H1 (cell line): ENCODE measurements around the gene IRAK3. TPM values are rescaled to one million over a fixed set of nuclear protein-coding genes. Genes with fewer than 3 reads are reported as not detected.

Experiments
- CTCF ChIA-PET: fragments of 300-600 bp; sonication (Branson Sonifier 250); formaldehyde crosslinking; loops from one replicate; lab custom pipeline; 2021; ENCODE audit not compliant: partially characterized antibody; lab: Charles Lee
- POLR2A ChIA-PET: fragments of 300-600 bp; sonication (Branson Sonifier 250); formaldehyde crosslinking; loops from one replicate; lab custom pipeline; 2021; ENCODE audit warnings: inconsistent platforms; ENCODE audit not compliant: partially characterized antibody; lab: Charles Lee
- DNase-seq, 2 experiments: peaks; one replicate each; pipeline versions ENCODE4 v3.0.0 to v3.0.0-alpha.2; 2010 to 2022; ENCODE audit warnings: low spot score in 2 of 2, low read depth in 1 of 2, mixed read lengths in 1 of 2
- FAIRE-seq: peaks from 2 replicates; lab custom pipeline; 2011; peaks lifted over from hg19 to GRCh38; lab: Jason Lieb, UNC
- H2AFZ ChIP-seq: 2 replicates; pipeline ENCODE4 v1.8.1; 2012; ENCODE audit warnings: low read length, inconsistent platforms
- H2AK5ac ChIP-seq: 2 replicates; pipeline ENCODE4 v1.6.1; 2013; ENCODE audit warnings: low read depth, low read length
- H2BK120ac ChIP-seq: replicated peaks from 2 replicates; pipeline ENCODE3; 2013; ENCODE audit warnings: low read depth, low read length, inconsistent platforms
- H2BK12ac ChIP-seq: 2 replicates; pipeline ENCODE4 v1.6.1; 2013; ENCODE audit warnings: low read depth, low read length
- H2BK15ac ChIP-seq: 2 replicates; pipeline ENCODE4 v1.6.1; 2013; ENCODE audit warnings: low read length
- H2BK20ac ChIP-seq: 2 replicates; pipeline ENCODE4 v1.6.1; 2013; ENCODE audit warnings: low read length
- H2BK5ac ChIP-seq: 2 replicates; pipeline ENCODE4 v1.6.1; 2013; ENCODE audit warnings: low read depth, low read length
- H3K14ac ChIP-seq: 2 replicates; pipeline ENCODE4 v1.6.1; 2013; ENCODE audit warnings: inconsistent platforms; ENCODE audit not compliant: insufficient read length
- H3K18ac ChIP-seq: 2 replicates; pipeline ENCODE4 v1.6.1; 2013; ENCODE audit warnings: low read length; ENCODE audit errors: extremely low read depth
- H3K23ac ChIP-seq: 2 replicates; pipeline ENCODE4 v1.6.1; 2013; ENCODE audit warnings: inconsistent platforms; ENCODE audit not compliant: insufficient read length
- H3K23me2 ChIP-seq: 2 replicates; pipeline ENCODE4 v1.6.1; 2013; ENCODE audit warnings: low read depth, low read length
- H3K27ac ChIP-seq: 2 replicates; pipeline ENCODE4 v1.6.1; 2011; ENCODE audit warnings: low read depth, low read length, inconsistent platforms
- H3K27me3 ChIP-seq, 4 experiments: replicated peaks in 1 of 4; 1 replicate in 1 of 4; 2 replicates in 3 of 4; pipeline versions ENCODE4 v1.6.1 to v1.8.1; 2011 to 2013; ENCODE audit warnings: low read length in 3 of 4, mild to moderate bottlenecking in 3 of 4, inconsistent platforms in 2 of 4, mixed read lengths in 2 of 4, moderate library complexity in 1 of 4; ENCODE audit not compliant: control insufficient read depth in 3 of 4, insufficient read depth in 3 of 4; ENCODE audit errors: extremely low read depth in 1 of 4
- H3K36me3 ChIP-seq, 4 experiments: 2 replicates each; pipeline versions ENCODE4 v1.6.1 to v1.8.1; 2011 to 2013; ENCODE audit warnings: mild to moderate bottlenecking in 4 of 4, low read length in 3 of 4, moderate library complexity in 2 of 4, control low read depth in 1 of 4, inconsistent platforms in 1 of 4; ENCODE audit not compliant: insufficient read depth in 4 of 4, control insufficient read depth in 2 of 4
- H3K4ac ChIP-seq: replicated peaks from 2 replicates; pipeline ENCODE3; 2013; ENCODE audit warnings: low read length, low read depth, mixed read lengths, inconsistent platforms; ENCODE audit not compliant: insufficient read length
- H3K4me1 ChIP-seq, 4 experiments: replicated peaks in 1 of 4; 1 replicate in 1 of 4; 2 replicates in 3 of 4; pipeline versions ENCODE4 v1.6.1 to v1.8.1; 2011 to 2013; ENCODE audit warnings: low read length in 3 of 4, inconsistent platforms in 2 of 4, mixed read lengths in 1 of 4; ENCODE audit not compliant: insufficient read depth in 4 of 4, control insufficient read depth in 3 of 4
- H3K4me2 ChIP-seq, 2 experiments: 2 replicates each; pipeline versions ENCODE4 v1.6.1 to v1.8.1; 2011 to 2013; ENCODE audit warnings: low read depth in 2 of 2, low read length in 2 of 2, control low read depth in 1 of 2, inconsistent platforms in 1 of 2, mild to moderate bottlenecking in 1 of 2; ENCODE audit not compliant: insufficient read depth in 1 of 2
- H3K4me3 ChIP-seq, 4 experiments: fragments of 200-600, 300-600 bp in 1 of 4; sonication (generic), shearing (Covaris generic), sonication (Bioruptor Twin) in 1 of 4; 2 replicates each; pipeline versions ENCODE4 v1.5.1 to v1.8.1; 2011 to 2016; ENCODE audit warnings: low read length in 4 of 4, low read depth in 3 of 4, control low read depth in 2 of 4, inconsistent platforms in 2 of 4, mild to moderate bottlenecking in 2 of 4, mixed read lengths in 1 of 4, moderate library complexity in 1 of 4; ENCODE audit not compliant: insufficient read depth in 2 of 4; ENCODE audit errors: extremely low read depth in 1 of 4
- H3K56ac ChIP-seq: replicated peaks from 2 replicates; pipeline ENCODE3; 2013; ENCODE audit warnings: low read depth, mild to moderate bottlenecking, mixed read lengths, low read length, inconsistent platforms; ENCODE audit not compliant: insufficient read length
- H3K79me1 ChIP-seq: 2 replicates; pipeline ENCODE4 v1.6.1; 2013; ENCODE audit warnings: low read depth, low read length, control low read depth
- H3K79me2 ChIP-seq, 2 experiments: 2 replicates each; pipeline versions ENCODE4 v1.6.1 to v1.8.1; 2012 to 2013; ENCODE audit warnings: low read length in 2 of 2, mild to moderate bottlenecking in 2 of 2, inconsistent platforms in 1 of 2; ENCODE audit not compliant: insufficient read depth in 2 of 2, control insufficient read depth in 1 of 2
- H3K9ac ChIP-seq, 4 experiments: replicated peaks in 1 of 4; 1 replicate in 1 of 4; 2 replicates in 3 of 4; pipeline versions ENCODE4 v1.6.1 to v1.8.1; 2011 to 2013; ENCODE audit warnings: low read depth in 3 of 4, low read length in 3 of 4, control low read depth in 2 of 4, mild to moderate bottlenecking in 2 of 4, moderate library complexity in 2 of 4, inconsistent platforms in 1 of 4; ENCODE audit errors: extremely low read depth in 1 of 4
- H3K9me3 ChIP-seq, 2 experiments: 2 replicates each; pipeline versions ENCODE4 v1.6.1 to v1.8.1; 2012 to 2013; ENCODE audit warnings: mild to moderate bottlenecking in 2 of 2, moderate library complexity in 2 of 2, control low read depth in 1 of 2, inconsistent platforms in 1 of 2, low read depth in 1 of 2, low read length in 1 of 2, mixed read lengths in 1 of 2; ENCODE audit not compliant: insufficient read depth in 2 of 2
- H4K20me1 ChIP-seq, 2 experiments: replicated peaks in 1 of 2; 2 replicates each; pipeline versions ENCODE3 to v1.8.1; 2011 to 2013; ENCODE audit warnings: inconsistent platforms in 2 of 2, low read length in 2 of 2, mild to moderate bottlenecking in 1 of 2; ENCODE audit not compliant: insufficient read depth in 2 of 2, control insufficient read depth in 1 of 2
- H4K5ac ChIP-seq: 2 replicates; pipeline ENCODE4 v1.6.1; 2013; ENCODE audit warnings: low read length, low read depth, mixed read lengths, inconsistent platforms; ENCODE audit not compliant: insufficient read length
- H4K8ac ChIP-seq: 2 replicates; pipeline ENCODE4 v1.8.0; 2013; ENCODE audit warnings: mild to moderate bottlenecking, moderate library complexity, low read length, inconsistent platforms; ENCODE audit not compliant: insufficient read depth; ENCODE audit errors: extremely low read depth
- H4K91ac ChIP-seq: replicated peaks from 2 replicates; pipeline ENCODE3; 2013; ENCODE audit warnings: low read length, mixed read lengths, inconsistent platforms; ENCODE audit not compliant: insufficient read length
- CREB1 ChIP-seq: IDR thresholded peaks from 2 replicates; pipeline ENCODE4 v1.6.1; 2012; ENCODE audit warnings: inconsistent platforms
- CTCF ChIP-seq, 3 experiments: IDR thresholded peaks; 1 replicate in 2 of 3; 2 replicates in 1 of 3; pipeline versions ENCODE4 v1.5.1 to v1.6.1; 2011; ENCODE audit warnings: low read length in 3 of 3, mild to moderate bottlenecking in 3 of 3, inconsistent platforms in 2 of 3, low read depth in 1 of 3, moderate library complexity in 1 of 3; ENCODE audit not compliant: insufficient read depth in 1 of 3; ENCODE audit errors: control extremely low read depth in 1 of 3
- EGR1 ChIP-seq: IDR thresholded peaks from 2 replicates; pipeline ENCODE4 v1.6.1; 2011; ENCODE audit warnings: low read depth, low read length, borderline replicate concordance
- EP300 ChIP-seq, 2 experiments: IDR thresholded peaks; 1 replicate in 1 of 2; 2 replicates in 1 of 2; pipeline ENCODE4 v1.6.1; 2011 to 2012; ENCODE audit warnings: low read depth in 2 of 2, low read length in 2 of 2, mild to moderate bottlenecking in 2 of 2, borderline replicate concordance in 1 of 2, inconsistent platforms in 1 of 2, moderate library complexity in 1 of 2
- NANOG ChIP-seq: IDR thresholded peaks from 2 replicates; pipeline ENCODE4 v1.6.1; 2011; ENCODE audit warnings: low read length, low read depth, mild to moderate bottlenecking, inconsistent platforms; ENCODE audit not compliant: insufficient read depth, poor library complexity, severe bottlenecking
- SP2 ChIP-seq: IDR thresholded peaks from 2 replicates; pipeline ENCODE4 v1.6.1; 2012; ENCODE audit warnings: mild to moderate bottlenecking, low read length, inconsistent platforms
- SP4 ChIP-seq: IDR thresholded peaks from 2 replicates; pipeline ENCODE4 v1.6.1; 2012; ENCODE audit warnings: low read length, inconsistent platforms
- SRF ChIP-seq: IDR thresholded peaks from 2 replicates; pipeline ENCODE4 v1.6.1; 2011; ENCODE audit warnings: mild to moderate bottlenecking, low read depth, low read length, moderate library complexity
- TAF1 ChIP-seq: IDR thresholded peaks from 2 replicates; pipeline ENCODE4 v1.6.1; 2011; ENCODE audit warnings: mild to moderate bottlenecking, low read depth, low read length
- TAF7 ChIP-seq: optimal IDR thresholded peaks from 2 replicates; pipeline ENCODE3; 2011; ENCODE audit warnings: low read depth, mild to moderate bottlenecking, inconsistent platforms, low read length, moderate library complexity, borderline replicate concordance
- YY1 ChIP-seq: IDR thresholded peaks from 2 replicates; pipeline ENCODE4 v1.6.1; 2011; ENCODE audit warnings: low read depth, mild to moderate bottlenecking, low read length
- WGBS, 2 experiments: shearing (Covaris generic) in 1 of 2; methylation state at CpG; one replicate each; pipeline versions ENCODE4 v1.1.6 to v1.1.7; 2013 to 2015; ENCODE audit warnings: low lambda C conversion rate in 2 of 2, mixed read lengths in 2 of 2, inconsistent platforms in 1 of 2, low coverage in 1 of 2, missing lambda C conversion rate in 1 of 2; ENCODE audit not compliant: insufficient replicate concordance in 2 of 2, insufficient coverage in 1 of 2, insufficient read length in 1 of 2; ENCODE audit errors: extremely low coverage in 1 of 2, missing lambda C conversion rate in 1 of 2; 5-methylcytosine and 5-hydroxymethylcytosine counted together
- polyA plus RNA-seq, 7 experiments: library from polyadenylated mRNA; depleted of rRNA in 3 of 7; stranded (reverse) in 5 of 7; unstranded in 2 of 7; fragments of >200 nt in 5 of 7; fragments of 200-250 nt in 2 of 7; gene quantifications; 1 replicate in 5 of 7; 2 replicates in 1 of 7; 4 replicates in 1 of 7; pipeline versions ENCODE4 v1.2.1 to v1.2.3, GENCODE V29; 2011 to 2013; ENCODE audit warnings: missing spikeins in 2 of 7, mixed read lengths in 2 of 7
- total RNA-seq: library from RNA; stranded (reverse); fragmentation: NEBNext Ultra II Directional; extraction: Animal tissue kit (Norgen Biotek cat#: 25700); gene quantifications from 2 replicates; pipeline ENCODE4 v1.2.1, GENCODE V29; 2021

Gene IRAK3
- total and polyA plus RNA-seq, 2 of the 8 experiments (the other 6 are each of a cell fraction or from before 2014, with no cell fraction given), result 0.51 to 2.2 TPM

GRCh38 chr12:66168410-66168809 is 20.6 kb upstream of the IRAK3 start:
- Histone ChIP-seq H2BK20ac (no peak overlapping the region), H4K20me1 (no peaks in the 10 kb centered on the region), H3K4me3 (peak overlapping the region in 1 of 4 experiments; percentile 63; a peak in 2 of 8 replicates), H2AFZ (no peak overlapping the region), H3K23ac (no peak overlapping the region), H2BK120ac (no peak overlapping the region), H3K9ac (no peak overlapping the region), H3K79me2 (peaks cover 0 to 5% of the 10 kb centered on the region in 2 experiments; a peak in 1 of 4 replicates), H3K4me2 (peak overlapping the region in 1 of 2 experiments; percentile 74; a peak in 2 of 4 replicates), H3K36me3 (0 out of 8 replicates have a peak, but pooled peaks cover 0 to 3% (median 0%) of the 10 kb centered on the region in 4 experiments), H3K56ac (no peak overlapping the region), H4K8ac (no peak overlapping the region), H3K4me1 (no peaks in the 10 kb centered on the region; a peak in 1 of 7 replicates), H3K23me2 (peaks cover 7% of the 10 kb centered on the region), H2AK5ac (no peak overlapping the region), H3K4ac (no peak overlapping the region), H2BK12ac (no peak overlapping the region), H3K27me3 (no peaks in the 10 kb centered on the region), H3K9me3 (no peaks in the 10 kb centered on the region; a peak in 2 of 4 replicates), H4K91ac (no peak overlapping the region), H3K79me1 (no peaks in the 10 kb centered on the region), H3K14ac (no peak overlapping the region), H2BK5ac (no peak overlapping the region), H2BK15ac (no peak overlapping the region), H3K27ac (no peak overlapping the region), H4K5ac (no peak overlapping the region), H3K18ac (no peak overlapping the region)
- WGBS, 2 experiments, result 89% methylated on average over 8 of the region's 8 CpGs; no CpG with 5 or more reads in 1 of the 2 experiments
- CTCF ChIA-PET, result interaction anchor here (0.6 to 2.1 kb wide), 8 partner anchors 9 to 1367 kb away, joined by 3 to 9 read pairs (median 5); partner anchors contain the start of gene IRAK3
- POLR2A ChIA-PET, result interaction anchor here (0.7 to 2.4 kb wide), 11 partner anchors 8 to 345 kb away, joined by 3 to 18 read pairs (median 7); partner anchors contain the start of genes HELB and LLPH
- no peak for DNase-seq
- FAIRE-seq, result no peak
- TF ChIP-seq YY1, result no peak
- no peak for TF ChIP-seq SP2
- no peak for TF ChIP-seq CTCF (IDR thresholded peaks at IDR 0.05; ENCODE audit: control extremely low read depth in 1 of 3, insufficient read depth in 1 of 3, low read depth in 1 of 3, low read length in 3 of 3)
- no peak for TF ChIP-seq NANOG
- no peak for TF ChIP-seq SRF
- TF ChIP-seq SP4, result no peak
- TF ChIP-seq EGR1, result no peak
- TF ChIP-seq TAF7, result no peak
- no peak for TF ChIP-seq CREB1
- TF ChIP-seq TAF1, result no peak
- no peak for TF ChIP-seq EP300 (IDR thresholded peaks at IDR 0.05; ENCODE audit: borderline replicate concordance in 1 of 2, low read depth in 2 of 2, low read length in 2 of 2)
